PC-3 (cell line): ENCODE measurements around the gene SERINC2.

Source experiments
- EZH2phosphoT487 ChIP-seq: fragments of 300-600 bp; sonication (generic); IDR thresholded peaks from 2 replicates; pipeline ENCODE4 v1.6.1; 2018; ENCODE audit warnings: mild to moderate bottlenecking, antibody characterized with exemption, low read length, borderline replicate concordance
- TF ChIP-seq, protein P1 (sequence below): fragments of 300-600 bp; sonication (generic); conservative IDR thresholded peaks from 2 replicates; pipeline ENCODE4 v1.5.1; 2017; ENCODE audit warnings: antibody characterized with exemption, low read depth, mild to moderate bottlenecking, low read length

DNA sequence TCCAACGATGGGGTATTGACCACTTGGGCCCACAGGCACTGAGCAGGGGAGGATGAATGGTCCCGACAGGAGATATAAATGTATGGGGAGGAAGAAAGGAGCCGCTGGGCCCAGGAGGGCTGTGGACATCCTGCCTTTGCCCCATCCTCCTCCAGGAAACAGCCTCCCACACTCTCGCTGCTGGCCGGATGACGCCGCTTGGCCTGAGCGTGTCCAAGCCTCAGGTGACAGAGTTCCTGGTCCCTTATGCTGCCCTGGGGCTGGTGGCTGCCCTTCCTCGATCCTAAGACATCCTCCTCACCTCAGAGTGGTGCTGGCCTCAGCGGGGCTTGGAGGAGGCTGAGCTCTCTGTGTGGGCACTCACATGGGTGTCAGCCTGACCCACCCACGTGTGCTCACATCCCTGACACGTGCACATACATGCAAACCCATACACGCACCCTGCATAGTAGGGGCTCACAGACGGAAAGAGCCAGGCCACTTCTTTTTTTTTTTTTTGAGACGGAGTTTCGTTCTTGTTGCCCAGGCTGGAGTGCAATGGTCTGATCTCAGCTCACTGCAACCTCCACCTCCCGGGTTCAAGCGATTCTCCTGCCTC is 5.9 kb upstream of the SERINC2 start:
- TF ChIP-seq, protein P1, sequence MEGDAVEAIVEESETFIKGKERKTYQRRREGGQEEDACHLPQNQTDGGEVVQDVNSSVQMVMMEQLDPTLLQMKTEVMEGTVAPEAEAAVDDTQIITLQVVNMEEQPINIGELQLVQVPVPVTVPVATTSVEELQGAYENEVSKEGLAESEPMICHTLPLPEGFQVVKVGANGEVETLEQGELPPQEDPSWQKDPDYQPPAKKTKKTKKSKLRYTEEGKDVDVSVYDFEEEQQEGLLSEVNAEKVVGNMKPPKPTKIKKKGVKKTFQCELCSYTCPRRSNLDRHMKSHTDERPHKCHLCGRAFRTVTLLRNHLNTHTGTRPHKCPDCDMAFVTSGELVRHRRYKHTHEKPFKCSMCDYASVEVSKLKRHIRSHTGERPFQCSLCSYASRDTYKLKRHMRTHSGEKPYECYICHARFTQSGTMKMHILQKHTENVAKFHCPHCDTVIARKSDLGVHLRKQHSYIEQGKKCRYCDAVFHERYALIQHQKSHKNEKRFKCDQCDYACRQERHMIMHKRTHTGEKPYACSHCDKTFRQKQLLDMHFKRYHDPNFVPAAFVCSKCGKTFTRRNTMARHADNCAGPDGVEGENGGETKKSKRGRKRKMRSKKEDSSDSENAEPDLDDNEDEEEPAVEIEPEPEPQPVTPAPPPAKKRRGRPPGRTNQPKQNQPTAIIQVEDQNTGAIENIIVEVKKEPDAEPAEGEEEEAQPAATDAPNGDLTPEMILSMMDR = no peak
- TF ChIP-seq EZH2phosphoT487 = no peak
